Inflammatory macrophage treated with lipopolysaccharide for 1 hour (primary cell): ENCODE data around the gene POMC.
"Not testable (repeated sequence)": the region's sequence is repeated elsewhere in the genome, so short reads cannot be mapped to it uniquely, and the experiment has no call there.

Source experiments
- DNase-seq, 2 donors: peaks; one replicate each; pipeline ENCODE4 v3.0.0-alpha.2; 2020 to 2022

POMC gene

DNA sequence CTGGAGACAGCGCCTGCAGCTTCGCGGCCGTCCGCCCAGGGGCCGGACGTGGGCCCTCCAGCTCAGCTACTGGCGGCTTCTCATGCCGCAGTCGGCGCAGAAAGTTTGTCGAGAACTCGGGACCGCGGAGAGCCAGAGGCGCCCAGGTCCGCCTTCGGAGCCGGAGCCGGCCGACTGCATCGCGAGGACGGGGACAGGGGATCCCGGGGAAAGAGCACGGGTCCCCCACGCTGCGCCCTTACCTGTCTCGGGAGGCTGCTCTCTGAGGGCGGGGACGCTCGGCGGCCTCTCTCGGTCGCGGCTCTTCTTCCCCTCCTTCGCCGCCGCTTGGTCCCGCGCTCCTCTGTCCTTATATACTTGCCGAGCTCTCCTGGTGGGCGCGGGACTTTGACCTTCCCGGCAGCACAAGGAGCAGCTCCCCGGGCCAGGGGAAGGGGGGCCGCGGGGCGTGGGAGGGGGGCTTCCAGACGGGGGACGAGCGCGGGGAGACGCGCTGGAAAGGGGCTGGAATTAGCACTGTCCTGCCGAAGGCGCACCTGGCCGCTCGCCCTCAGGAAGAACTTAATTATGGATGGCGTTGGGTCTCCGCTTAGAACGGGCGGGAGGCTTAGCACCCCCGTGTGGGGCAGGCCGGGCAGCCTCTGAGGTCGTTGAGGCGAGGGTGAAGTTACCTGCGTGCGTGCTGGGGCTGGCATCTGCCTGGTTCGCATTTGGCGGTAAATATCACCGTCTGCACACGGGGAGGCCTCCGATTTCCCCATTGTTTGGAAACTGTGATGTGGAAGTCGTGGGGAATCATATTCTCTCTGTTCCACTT is at the start of gene POMC:
Gene POMC (minus strand): TSS at position 325 of the 817 bp plus-strand sequence. CDS start 3,808 bp downstream, outside the sequence.
- peak; percentile 8 to 11 for DNase-seq

- DNase-seq, result no peak
Observed at GRCh38 chr2:25218100-25218499, 49.7 kb upstream of the POMC start.

- peak in 1 of 2 donors; percentile 17 for DNase-seq
Observed at GRCh38 chr2:25215948-25216679, 47.7 kb upstream of the POMC start.

DNA sequence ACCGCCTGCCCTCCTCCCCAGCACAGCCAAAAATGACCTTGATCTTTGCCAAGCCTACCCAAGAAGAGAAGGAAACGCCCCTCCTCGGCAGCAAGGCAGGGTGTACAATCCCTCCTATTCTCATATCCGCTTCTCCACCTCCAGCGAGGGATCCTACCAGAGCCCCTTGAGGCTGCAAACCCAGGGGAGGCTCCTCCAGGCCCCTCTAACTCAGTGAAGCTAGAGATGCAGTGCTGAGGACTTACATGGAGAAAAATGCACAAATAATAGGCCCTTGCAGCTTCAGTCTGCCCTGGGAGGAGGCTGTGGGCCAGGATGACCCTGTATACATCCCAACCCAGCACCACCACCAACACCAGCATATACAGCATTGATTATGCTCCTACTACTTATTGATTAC is 46.9 kb upstream of the POMC start:
- DNase-seq, result no peak

DNA sequence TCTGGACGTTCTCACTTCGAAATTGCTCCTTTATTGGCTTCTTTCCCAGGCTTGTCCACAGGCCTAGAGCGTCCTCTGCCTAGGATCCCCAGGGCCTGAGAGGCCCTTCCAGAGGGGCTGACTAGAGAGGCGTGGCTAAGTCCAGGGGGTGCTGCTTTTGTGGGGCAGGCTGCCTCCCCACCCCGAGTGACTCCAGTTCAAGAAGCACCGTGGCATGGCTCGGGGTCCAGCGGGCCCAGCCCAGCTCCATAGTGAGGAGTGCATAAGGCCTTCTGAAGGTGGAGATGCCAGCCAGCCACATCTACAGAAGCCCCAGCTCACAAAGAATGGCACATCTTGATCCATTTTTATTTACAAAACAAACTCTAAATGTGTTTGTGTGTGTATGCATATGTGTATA is 44.8 kb upstream of the POMC start:
- no peak for DNase-seq

- DNase-seq, result not testable (repeated sequence)
Observed at GRCh38 chr2:25210923-25211322, 42.5 kb upstream of the POMC start.

- peak; percentile 49 to 67 for DNase-seq
Observed at GRCh38 chr2:25207078-25207545, 38.7 kb upstream of the POMC start.

GRCh38 chr2:25204190-25204838 is 35.9 kb upstream of the POMC start:
- DNase-seq, result no peak

DNA sequence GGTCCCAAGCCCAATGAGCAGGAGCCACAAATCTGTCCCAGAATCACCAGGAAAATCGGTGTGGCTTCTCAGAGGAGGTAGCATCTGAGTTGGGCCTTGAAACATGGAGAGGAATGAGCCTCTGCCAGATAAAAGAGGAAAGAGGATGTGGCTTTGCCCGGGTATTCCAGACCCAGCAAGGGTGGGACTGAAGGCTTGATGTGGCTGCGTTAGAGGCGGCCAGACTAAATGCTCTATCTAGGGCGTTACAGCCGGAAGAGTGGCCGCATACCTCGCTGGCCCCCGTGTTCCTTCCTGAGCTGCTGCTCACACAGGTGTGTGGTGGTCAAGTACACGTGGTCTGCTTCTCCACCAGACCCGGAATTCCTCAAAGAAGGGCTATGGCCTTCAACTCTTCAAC is 33.9 kb upstream of the POMC start:
- peak; percentile 18 to 46 for DNase-seq

GRCh38 chr2:25201794-25202193 is 33.4 kb upstream of the POMC start:
- no peak for DNase-seq

- DNase-seq, result no peak
Observed at GRCh38 chr2:25201265-25201664, 32.9 kb upstream of the POMC start.

GRCh38 chr2:25198576-25198975 is 30.2 kb upstream of the POMC start:
- DNase-seq, result no peak

DNA sequence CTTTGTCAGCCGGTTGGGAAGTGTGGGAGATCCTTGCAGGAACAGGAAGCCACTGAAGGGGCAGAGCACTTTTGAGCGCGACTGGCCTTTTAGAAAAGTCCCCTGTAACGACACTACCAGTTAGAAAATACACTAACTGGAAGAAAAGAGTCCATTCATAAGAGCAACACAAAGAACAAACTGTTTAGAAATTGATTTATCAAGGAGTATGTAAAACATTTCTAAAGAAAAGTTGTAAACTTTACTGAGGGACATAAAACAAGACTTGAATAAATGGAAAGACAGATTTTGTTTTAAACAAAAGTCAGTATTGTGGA is 29.8 kb upstream of the POMC start:
- DNase-seq, result peak in 1 of 2 donors; percentile 5

DNA sequence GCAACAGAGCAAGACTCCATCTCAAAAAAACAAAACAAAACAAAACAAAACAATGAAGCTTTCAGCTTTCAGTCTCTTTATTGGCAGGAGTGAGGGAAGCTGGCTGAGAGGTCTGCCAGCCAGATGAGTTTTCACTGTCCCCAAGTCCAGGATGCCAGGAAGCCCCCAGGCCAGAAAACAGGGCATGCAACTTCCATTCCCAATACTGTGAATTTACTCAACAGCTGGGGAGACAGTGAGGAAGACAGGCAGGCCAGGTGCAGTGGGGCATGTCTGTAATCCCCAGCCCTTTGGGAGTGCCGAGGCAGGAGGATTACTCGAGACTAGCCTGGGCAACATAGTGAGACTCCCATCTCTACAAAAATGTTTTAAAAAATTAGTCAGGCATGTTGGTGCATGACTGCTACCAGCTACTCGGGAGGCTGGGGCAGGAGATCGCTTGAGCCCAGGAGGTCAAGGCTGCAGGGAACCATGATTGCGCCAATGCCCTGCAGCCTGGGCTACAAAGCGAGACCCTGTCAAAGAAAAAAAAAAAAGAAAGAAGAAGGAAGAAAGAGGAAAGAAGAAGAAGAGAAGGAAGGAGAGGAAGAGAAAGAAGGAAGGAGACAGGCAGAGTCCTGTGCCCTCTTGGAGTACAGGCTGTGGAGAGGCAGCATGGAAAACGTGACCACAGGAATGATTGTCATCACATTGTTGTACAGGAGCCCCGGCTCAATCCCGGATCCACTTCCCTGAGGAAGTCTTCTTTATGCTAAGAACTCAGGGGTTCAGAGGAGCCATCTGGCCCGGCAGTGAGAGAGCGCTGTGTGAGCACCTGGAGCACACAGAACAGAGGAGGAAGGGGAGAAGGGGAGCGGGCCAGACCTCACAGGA is 29.2 kb upstream of the POMC start:
- no peak for DNase-seq

DNA sequence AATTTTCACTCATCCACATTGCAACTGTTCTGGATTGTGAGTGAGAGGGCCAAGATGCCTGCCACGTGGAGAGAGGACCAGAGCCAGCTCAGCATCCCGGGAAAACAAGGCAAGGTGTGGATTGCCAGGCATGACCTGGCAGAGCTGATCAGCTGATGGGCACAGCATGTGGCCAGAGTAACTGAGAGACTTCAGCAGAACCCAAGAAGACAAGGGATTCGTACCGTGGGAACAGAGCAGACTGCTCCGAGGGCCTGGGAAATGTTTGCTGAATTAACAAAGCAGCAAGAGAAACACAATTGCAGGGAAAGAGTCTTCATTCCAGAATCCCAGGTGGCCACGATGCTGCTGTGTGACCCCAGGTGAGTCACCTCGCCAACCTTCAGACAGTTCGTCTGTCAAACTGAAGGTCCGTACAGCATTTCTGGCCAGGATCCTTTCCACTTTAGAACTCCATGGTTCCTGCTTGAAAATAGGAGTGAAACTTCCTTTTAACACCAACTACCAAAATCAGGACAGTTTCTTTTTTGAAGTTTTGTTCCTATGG is 26.3 kb upstream of the POMC start:
- no peak for DNase-seq

- no peak for DNase-seq
Observed at GRCh38 chr2:25190536-25190935, 22.2 kb upstream of the POMC start.

GRCh38 chr2:25188405-25188804 is 20.0 kb upstream of the POMC start:
- DNase-seq, result no peak

- DNase-seq, result no peak
Observed at GRCh38 chr2:25187729-25188350, 19.5 kb upstream of the POMC start.

DNA sequence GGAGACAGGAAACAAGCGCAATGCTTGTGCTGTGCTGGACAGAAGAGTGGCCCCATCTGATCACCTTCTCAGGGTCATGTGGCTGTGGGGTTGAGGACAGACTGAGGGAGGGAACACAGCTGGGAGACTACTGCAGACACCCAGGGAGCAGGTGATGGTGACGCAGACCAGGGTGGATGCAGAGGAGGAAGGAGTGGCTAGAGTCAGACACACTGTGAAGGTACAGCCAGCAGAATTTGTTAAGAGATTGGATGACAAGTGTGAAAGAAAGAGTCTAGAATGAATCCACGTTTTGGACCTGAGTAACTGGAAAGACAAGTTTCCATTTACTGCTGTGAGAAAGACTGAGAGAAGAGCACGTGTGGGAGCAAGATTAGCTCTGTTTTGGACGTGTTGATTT is 15.9 kb upstream of the POMC start:
- no peak for DNase-seq

- DNase-seq, result no peak
Observed at GRCh38 chr2:25178976-25179375, 10.6 kb upstream of the POMC start.

GRCh38 chr2:25177211-25177611 is 8.8 kb upstream of the POMC start:
- no peak for DNase-seq
